GM19099 (cell line): ENCODE measurements around the gene CPVL.

ENCODE experiments used
- POLR2A ChIP-seq: IDR thresholded peaks from 3 replicates; pipeline ENCODE4 v1.6.1; 2011; ENCODE audit warnings: low read depth; ENCODE audit not compliant: insufficient read length; ENCODE audit errors: extremely low read depth

Gene CPVL

DNA sequence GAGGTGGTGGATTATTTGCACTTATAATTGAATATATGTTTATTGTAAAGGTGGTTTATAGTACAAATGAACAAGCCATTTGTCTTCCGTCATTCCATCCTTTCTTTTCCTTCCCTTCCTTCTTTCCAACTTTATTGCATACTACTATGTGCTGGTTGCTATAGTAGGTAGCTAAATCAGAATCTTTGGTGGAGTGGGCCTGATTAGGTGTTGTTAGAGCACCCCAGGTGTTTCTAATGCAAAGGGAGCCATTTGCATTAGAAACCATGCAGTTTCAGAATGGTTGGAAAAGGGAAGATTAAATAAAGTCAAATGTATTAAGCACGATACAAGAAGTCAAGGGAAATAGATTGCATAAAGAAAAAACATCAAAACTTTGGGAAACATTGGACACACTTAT, 99.4 kb downstream of the CPVL start:
- TF ChIP-seq POLR2A: no peak

DNA sequence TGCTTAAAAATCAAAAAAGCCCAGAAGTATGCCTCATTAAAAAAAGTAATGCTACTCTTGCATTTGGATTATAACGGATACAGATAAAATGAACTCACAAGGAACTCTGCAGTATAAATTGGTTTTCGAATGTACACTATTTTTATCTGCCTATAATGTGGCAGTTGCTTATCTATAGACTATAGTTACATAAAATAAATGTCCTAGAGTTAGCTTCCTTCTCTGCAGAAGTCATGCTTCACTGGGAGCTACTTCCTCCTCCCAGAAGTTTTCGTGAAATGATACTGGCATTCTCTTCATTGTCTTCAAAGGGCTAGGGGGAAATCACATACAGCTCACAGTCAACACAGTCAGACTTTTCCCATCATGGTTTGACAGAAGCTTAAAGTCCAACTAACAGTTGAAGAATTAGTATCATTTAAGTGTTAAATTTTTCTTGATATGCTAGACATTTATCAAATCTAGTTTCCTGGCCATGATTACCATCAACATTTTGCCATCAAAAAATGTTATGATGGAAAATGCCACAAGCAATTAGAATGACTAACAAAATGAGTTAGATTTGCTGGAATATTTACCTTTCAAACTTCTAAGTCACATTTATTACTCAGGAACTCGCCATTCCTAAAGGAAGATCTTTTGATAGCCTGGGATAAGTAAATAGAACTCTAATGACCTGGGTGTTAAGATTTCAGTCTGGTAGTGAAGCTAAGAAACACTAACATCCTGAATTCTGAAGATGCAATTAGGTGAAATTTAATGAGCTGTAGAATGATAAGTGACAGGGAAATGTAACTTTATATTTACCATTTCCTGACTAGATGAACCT, 100.9 kb downstream of the CPVL start:
- TF ChIP-seq POLR2A: no peak

DNA sequence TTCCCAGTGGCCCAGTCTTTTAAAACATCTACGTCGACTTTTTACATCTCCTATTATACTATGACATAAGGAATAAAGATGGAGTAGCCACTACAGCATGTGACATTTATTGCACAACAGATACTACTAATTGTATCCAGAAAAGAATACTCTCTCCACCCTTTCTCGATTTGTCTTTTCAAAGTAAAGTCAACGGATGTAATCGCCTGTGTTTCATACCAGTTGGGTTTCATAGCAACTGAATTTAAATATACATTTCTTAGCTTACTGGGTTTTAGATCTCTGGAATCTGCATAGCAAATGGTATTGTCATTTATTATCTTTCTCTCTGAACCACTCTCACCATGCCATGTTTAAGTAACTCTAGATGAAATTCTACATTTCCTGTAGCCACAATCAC, 101.8 kb downstream of the CPVL start:
- no peak for TF ChIP-seq POLR2A

DNA sequence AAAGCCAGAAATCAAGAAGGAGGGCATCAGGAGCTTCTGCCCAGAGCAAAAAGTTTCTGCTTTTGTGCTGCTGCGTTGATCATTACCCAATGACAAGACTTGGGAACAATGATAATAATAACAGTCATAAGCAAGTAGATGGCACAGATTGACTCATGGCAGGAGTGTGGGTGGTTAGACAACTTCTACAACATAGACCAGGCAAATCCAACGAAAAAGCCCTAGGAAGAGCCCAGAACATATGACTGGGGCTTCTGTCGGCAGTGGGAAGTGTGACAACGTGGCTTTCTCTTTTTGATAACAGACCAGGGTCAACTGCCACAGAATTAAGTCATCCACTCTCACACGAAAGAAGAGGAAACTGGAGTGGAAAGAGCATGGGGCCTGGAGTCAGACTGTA, 102.8 kb downstream of the CPVL start:
- TF ChIP-seq POLR2A: no peak

DNA sequence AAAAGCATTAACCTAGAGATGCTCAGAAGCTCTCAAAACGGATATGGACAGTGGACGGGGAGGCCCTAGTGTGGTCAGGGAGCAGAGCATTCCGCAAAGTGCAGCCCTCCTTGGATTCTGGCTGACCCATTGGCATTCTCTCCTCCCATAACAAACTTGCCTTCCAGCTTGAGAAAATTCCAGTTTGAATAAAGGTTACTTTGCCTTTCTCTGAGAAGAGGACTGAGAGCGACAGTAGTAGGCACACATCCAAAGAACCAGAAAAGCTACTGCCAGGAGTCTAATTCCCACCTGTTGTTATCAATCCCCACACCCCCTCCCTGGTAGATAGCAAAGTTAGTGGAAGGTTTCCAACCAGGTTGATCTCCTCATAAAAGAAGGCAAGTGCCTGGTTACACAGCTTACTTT, 103.5 kb downstream of the CPVL start:
- no peak for TF ChIP-seq POLR2A

- no peak for TF ChIP-seq POLR2A
Observed at GRCh38 chr7:29041991-29042390, 104.3 kb downstream of the CPVL start.

DNA sequence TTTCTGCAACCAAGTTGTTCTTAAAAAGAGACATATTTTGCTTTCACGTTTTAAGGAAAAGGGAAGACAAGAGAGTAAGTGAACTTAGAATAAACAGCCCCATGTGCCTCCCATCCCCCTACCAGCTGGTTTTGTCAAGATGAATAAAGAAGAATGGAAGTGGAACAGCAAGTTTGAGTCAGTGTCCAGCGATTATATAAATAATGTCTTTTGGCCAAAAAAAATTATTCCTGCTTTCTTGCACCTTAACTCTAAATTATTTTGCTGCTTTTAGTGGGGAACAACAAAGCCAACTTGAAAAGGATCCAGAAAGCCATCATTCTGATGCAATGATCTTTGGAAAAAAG, 105.8 kb downstream of the CPVL start:
- no peak for TF ChIP-seq POLR2A

DNA sequence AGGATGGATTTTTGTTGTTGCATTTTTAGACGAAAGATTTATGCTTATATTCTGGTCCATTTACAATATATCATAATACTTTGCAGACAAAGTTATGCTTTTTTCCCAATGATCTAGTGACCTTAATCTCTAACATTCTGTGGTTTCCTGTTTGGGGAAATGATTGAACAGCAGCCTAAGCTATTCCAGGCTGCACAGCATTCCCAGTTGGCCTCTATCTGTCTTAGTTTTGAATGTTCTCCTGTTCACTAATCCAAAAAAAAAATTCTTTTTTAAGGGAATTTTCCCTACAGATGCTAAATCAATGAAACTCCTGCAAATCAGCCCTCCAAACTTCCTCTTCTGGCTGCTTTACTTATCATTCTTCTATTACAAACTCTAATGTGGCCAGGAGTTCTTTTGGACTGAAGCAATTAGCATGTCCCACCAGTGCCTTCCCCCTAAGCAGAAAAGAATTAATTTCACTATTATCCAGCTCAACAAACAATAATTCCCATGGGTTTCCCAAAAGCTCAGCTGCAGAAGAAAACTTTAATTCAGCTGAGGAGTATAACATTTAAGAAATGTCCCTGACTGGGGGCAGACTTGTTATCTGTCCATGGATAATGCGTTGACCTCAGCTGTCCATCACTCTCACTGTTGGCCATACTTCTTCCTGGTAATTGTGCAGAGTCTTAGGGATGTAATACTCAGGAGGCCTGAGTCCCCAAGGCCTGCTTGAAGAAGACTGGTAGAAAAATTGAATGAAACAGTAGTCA, 106.3 kb downstream of the CPVL start:
- no peak for TF ChIP-seq POLR2A

DNA sequence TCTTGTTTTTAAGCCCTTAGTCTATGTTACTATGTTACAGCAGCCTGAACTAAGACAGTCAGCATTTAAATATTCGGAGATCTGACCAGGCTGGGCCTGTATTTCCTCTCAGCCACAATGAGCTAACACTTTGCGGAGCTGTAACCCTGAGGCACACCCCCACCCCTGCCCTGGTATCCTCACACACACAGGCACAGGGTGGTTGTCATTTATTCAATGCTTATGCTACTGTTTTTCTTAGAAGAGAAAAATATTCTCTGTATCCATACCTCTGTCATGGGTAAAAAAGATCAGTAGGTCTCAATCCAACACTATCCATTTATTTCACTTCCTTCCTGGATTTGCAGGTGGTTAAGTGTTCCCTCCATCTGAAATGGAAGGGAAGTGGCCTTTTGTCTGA, 107.9 kb downstream of the CPVL start:
- TF ChIP-seq POLR2A: no peak

GRCh38 chr7:29035044-29035740, 111.1 kb downstream of the CPVL start:
- no peak for TF ChIP-seq POLR2A

DNA sequence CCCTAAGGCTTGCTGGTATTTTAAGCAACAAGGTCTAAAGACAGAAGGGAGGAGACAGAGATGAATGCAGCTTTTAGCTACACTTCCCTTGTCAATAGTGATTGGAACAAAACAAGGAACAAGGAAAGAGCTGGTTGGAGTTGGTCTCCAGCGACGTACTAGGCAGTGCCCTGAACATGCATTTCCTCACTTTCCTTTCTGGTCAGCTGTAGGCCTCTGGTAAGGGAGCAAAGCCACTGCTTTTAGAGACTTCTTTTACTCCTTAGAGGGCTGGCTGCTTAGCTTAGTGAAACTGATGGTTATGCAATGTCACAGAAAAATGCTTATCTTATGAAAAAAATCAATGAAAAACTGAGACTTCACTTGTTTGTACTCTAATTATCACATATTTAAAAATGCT, 112.8 kb downstream of the CPVL start:
- TF ChIP-seq POLR2A: no peak

DNA sequence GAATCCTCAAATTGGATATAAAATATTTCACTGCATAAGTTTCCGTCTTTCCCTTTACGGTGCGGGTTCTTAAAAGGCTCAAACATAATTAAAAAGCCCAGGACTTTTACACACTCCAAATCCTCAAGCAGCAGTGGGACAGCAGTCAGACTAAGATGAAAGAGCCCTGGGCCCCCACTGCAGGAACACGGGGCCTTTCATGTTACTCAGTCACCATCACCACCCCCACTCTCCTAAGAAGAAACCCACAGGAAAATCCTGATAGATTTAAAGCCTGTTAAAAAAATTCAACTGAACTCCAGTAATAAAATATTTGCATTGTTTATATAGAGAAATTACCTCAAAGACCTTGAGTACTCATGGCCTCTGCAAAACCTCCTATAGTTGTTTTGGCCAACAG, 114.2 kb downstream of the CPVL start:
- TF ChIP-seq POLR2A: no peak

- no peak for TF ChIP-seq POLR2A
Observed at GRCh38 chr7:29030781-29031275, 115.5 kb downstream of the CPVL start.

- TF ChIP-seq POLR2A: no peak
Observed at GRCh38 chr7:29022291-29022988, 123.9 kb downstream of the CPVL start.

GRCh38 chr7:29019896-29020295, 126.4 kb downstream of the CPVL start:
- no peak for TF ChIP-seq POLR2A
